Measurements from ENCODE around the gene CFAP161.

CFAP161 gene

GRCh38 chr15:81098349-81098748, 35.7 kb upstream of the CFAP161 start:
- Mint-ChIP-seq H3K9me3 (ENCODE audit: low read depth) (no peaks in the 10 kb centered on the region), H3K4me1 (ENCODE audit: low read depth) (peaks cover 9% of the 10 kb centered on the region), H3K27ac (no peak overlapping the region), H3K27me3 (peaks cover 21% of the 10 kb centered on the region), H3K36me3 (no peaks in the 10 kb centered on the region), H3K4me3 (no peak overlapping the region)

DNA sequence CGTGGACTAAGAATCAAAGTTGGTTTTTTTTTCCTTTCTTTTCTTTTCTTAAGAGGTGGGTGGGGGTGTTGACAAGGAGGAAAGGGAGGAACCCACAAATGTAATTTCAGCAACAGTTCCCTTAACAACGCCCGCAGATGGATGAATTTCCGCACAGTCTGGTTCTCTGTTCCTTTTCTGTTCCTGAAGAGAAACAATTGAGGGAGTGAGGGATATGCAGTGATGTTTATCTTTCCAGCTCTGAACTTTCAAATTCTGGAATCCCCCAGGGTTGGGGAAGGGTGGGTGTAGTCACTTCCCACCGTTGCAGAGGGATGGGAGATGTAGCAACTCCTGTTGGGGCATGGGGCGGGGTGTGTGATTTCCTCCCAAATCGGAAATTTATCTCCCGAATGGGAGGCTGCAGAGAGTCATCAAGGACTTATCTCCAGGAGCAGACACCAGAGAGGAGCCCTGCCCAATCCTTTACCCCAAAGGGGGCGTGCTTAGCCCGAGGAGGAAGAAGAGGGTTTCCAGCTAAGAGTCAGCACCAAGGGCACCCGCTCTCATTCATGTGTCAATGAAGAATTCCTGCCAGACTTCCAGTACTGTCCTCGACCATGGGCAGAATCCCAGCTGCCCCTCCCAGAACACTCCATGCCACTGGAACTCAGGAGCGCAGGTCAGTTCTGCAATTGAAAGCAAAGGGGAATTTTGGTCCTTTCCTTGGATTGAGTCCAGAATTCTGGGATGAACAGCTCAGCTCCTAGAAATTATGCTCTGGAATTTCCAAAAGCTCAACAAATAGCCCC, 35.0 kb upstream of the CFAP161 start:
- H3K27ac Mint-ChIP-seq, result no peak overlapping the region
- no peaks in the 10 kb centered on the region for H3K36me3 Mint-ChIP-seq
- peaks cover 17% of the 10 kb centered on the region for H3K27me3 Mint-ChIP-seq
- H3K4me1 Mint-ChIP-seq (ENCODE audit: low read depth), result peaks cover 9% of the 10 kb centered on the region
- H3K9me3 Mint-ChIP-seq (ENCODE audit: low read depth), result no peaks in the 10 kb centered on the region
- H3K4me3 Mint-ChIP-seq, result no peak overlapping the region

DNA sequence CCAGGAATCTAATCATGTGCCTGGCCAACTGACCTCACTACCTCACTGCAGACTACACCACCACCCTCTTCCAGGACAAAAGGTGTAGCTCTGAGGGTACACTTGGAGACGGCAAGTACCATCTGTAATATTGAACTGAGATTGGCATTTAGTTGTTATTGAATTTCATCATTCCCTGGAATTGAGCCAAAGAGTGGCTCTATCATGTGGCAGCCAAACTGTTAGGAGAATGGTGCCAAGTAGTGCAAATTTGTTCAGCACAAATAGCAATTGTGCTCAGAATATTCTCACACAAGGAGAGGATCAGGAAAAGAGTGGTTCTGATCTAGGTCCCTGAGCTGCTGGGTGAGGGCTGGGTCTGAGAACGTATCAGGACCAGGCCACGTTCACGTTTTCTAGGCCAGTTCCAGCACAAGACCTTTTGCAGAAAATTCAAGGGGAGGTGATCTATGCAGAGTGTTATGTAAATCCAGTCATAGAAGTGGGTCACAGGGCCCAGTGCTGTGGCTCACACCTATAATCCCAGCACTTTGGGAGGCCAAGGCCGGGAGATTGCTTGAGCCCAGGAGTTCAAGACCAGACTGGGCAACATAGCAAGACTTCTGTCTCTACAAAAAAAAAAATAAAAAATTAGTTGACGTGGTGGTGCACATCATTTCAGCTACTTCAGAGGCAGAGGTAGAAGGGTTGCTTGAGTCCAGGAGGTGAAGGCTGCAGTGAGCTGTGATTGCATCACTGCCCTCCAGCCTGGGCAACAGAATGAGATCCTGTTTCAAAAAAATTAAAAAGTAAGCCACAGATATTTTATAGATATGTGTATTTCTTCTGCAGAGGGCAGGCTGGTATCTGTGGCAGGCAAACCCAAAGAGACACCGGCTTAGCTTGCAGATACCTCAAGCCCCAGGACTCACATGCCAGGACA, 31.9 kb upstream of the CFAP161 start:
- H3K27ac Mint-ChIP-seq, result no peak overlapping the region
- H3K27me3 Mint-ChIP-seq, result peaks cover 9% of the 10 kb centered on the region
- H3K36me3 Mint-ChIP-seq, result no peaks in the 10 kb centered on the region
- H3K4me1 Mint-ChIP-seq (ENCODE audit: low read depth), result peaks cover 9% of the 10 kb centered on the region
- no peaks in the 10 kb centered on the region for H3K9me3 Mint-ChIP-seq (ENCODE audit: low read depth)
- no peak overlapping the region for H3K4me3 Mint-ChIP-seq

DNA sequence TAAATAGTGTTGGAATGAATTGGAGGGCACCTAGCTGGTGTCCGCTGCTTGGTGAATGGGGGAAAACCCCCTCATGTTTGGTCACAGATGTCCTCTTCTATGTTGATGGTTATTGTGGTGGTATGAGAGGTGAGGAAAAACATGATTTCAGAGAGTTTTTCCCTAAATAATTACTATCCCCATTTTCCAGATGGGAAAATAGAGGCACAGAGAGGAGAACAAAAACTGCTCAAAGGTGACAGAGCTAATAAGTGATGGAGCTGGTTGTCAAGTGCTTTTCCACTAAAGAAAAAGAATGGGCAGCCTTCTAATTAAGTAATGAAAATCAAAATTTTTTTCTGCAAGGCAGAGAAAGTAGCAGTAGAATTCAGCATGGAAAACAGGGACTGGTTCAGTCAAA, 30.2 kb upstream of the CFAP161 start:
- Mint-ChIP-seq H3K27me3 (peaks cover 3% of the 10 kb centered on the region), H3K9me3 (ENCODE audit: low read depth) (no peaks in the 10 kb centered on the region), H3K4me1 (ENCODE audit: low read depth) (peaks cover 6% of the 10 kb centered on the region), H3K4me3 (no peak overlapping the region), H3K36me3 (no peaks in the 10 kb centered on the region), H3K27ac (no peak overlapping the region)

- no peaks in the 10 kb centered on the region for H3K36me3 Mint-ChIP-seq
- no peaks in the 10 kb centered on the region for H3K9me3 Mint-ChIP-seq (ENCODE audit: low read depth)
- peaks cover 2% of the 10 kb centered on the region for H3K27me3 Mint-ChIP-seq
- H3K27ac Mint-ChIP-seq, result no peak overlapping the region
- H3K4me3 Mint-ChIP-seq, result no peak overlapping the region
- H3K4me1 Mint-ChIP-seq (ENCODE audit: low read depth), result no peaks in the 10 kb centered on the region
Observed at GRCh38 chr15:81105545-81105944, 28.5 kb upstream of the CFAP161 start.

DNA sequence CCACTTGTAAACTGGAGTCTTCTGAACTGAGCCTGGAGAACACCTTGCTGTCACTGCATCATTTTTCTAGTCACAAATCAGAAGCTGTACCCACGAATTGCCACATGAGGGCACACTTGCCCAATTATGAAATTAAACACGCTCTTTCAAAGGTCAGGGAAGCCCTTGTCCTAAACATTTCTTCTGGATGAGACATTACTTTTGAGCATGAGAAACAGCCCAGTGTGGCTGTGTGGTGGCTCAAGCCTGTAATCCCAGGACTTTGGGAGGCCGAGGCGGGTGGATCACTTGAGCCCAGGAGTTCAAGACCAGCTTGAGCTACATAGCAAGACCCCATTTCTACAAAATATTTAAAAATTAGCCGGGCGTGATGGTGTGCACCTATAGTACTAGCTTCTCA, 27.5 kb upstream of the CFAP161 start:
- no peak overlapping the region for H3K4me3 Mint-ChIP-seq
- no peaks in the 10 kb centered on the region for H3K9me3 Mint-ChIP-seq (ENCODE audit: low read depth)
- H3K27me3 Mint-ChIP-seq, result no peaks in the 10 kb centered on the region
- H3K27ac Mint-ChIP-seq, result no peak overlapping the region
- H3K4me1 Mint-ChIP-seq (ENCODE audit: low read depth), result no peaks in the 10 kb centered on the region
- no peaks in the 10 kb centered on the region for H3K36me3 Mint-ChIP-seq

DNA sequence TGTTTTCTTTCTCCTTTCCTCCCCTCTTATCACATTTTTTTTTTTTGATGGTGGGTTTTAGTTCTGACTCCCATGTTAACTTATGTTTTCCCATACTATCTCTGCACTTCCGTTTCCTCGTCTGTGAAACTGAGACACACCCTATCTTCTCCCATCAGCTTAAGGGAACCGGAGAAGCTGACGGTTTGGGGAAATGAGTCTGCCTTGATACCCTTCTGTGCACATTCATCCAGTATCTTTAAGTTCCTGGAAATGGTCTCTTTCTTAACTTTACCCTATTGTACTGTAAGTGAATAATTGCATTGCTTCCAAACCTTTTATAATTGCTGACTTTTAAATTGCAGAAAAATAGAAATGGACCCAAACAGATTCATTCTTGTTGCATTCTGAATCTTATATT, 26.2 kb upstream of the CFAP161 start:
- H3K9me3 Mint-ChIP-seq (ENCODE audit: low read depth), result no peaks in the 10 kb centered on the region
- no peaks in the 10 kb centered on the region for H3K27me3 Mint-ChIP-seq
- H3K27ac Mint-ChIP-seq, result no peak overlapping the region
- no peak overlapping the region for H3K4me3 Mint-ChIP-seq
- no peaks in the 10 kb centered on the region for H3K36me3 Mint-ChIP-seq
- no peaks in the 10 kb centered on the region for H3K4me1 Mint-ChIP-seq (ENCODE audit: low read depth)

DNA sequence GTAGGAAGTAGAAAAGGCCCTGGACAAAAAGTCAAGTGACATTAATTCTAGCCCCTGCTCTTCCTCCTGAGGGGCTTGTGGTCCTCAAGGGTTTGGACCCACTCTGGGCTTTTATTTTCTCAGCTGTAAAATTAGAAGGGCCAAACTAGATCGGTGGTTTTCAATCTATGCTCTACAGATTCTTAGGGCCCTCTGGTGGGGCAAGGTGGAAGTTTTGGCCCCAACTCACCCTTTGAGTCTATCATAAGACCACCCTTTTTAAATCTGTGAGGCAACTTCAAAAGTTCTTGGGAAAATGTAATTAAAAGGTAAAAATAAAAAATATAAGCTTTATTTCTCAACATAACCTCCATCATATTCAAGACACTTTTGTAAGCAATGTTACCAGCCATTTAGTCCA, 25.6 kb upstream of the CFAP161 start:
- no peaks in the 10 kb centered on the region for H3K36me3 Mint-ChIP-seq
- H3K4me1 Mint-ChIP-seq (ENCODE audit: low read depth), result no peaks in the 10 kb centered on the region
- no peak overlapping the region for H3K4me3 Mint-ChIP-seq
- H3K9me3 Mint-ChIP-seq (ENCODE audit: low read depth), result no peaks in the 10 kb centered on the region
- H3K27ac Mint-ChIP-seq, result no peak overlapping the region
- H3K27me3 Mint-ChIP-seq, result no peaks in the 10 kb centered on the region

GRCh38 chr15:81111018-81111417, 23.1 kb upstream of the CFAP161 start:
- no peaks in the 10 kb centered on the region for H3K9me3 Mint-ChIP-seq (ENCODE audit: low read depth)
- H3K4me1 Mint-ChIP-seq (ENCODE audit: low read depth), result no peaks in the 10 kb centered on the region
- no peak overlapping the region for H3K27ac Mint-ChIP-seq
- H3K36me3 Mint-ChIP-seq, result no peaks in the 10 kb centered on the region
- H3K4me3 Mint-ChIP-seq, result no peak overlapping the region
- peaks cover 5% of the 10 kb centered on the region for H3K27me3 Mint-ChIP-seq

DNA sequence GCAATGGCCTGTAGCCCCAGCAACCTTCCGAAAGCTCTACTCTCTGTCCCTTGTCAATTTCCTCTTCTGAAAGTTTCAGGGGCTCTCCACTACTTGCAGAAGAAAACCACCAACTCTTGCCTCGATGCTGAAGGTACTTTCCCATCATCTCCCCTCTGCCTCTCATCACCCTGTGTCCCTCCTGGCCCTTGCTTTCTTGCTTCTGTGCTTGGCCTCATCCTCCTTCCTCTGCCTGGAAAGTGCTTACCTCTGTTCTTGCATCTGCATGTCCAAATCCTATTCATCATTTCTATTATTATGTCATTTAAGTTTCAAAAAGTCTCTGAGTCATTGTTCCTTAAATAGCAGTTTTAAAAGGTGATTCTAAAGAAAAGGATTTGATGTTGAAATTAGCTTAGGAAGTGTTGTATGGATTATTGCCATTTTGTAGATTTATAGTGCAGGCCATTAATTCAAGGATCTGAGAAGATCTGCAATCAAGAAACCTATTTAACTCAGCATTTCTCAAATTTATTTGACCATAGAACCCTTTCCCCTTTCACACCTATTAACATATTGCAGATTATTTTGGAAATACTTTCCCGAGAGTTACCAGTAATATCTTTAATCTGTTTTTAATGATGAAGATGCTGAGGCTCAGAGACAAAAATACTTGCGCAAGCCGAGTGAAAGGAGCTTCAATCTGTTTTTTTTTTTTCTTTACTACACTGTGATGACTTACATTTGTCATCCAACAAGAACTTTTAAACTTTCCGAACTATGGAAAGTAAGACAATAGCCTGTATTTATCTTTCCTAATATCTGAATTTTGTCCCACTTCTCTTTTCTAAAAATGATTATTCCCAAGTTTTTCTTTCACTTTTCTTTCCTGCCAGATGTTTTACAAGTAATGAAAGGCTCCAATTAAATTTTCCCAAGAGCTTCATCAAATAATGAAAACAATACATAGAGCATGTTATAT, 22.3 kb upstream of the CFAP161 start:
- Mint-ChIP-seq H3K4me1 (ENCODE audit: low read depth) (no peaks in the 10 kb centered on the region), H3K36me3 (no peaks in the 10 kb centered on the region), H3K9me3 (ENCODE audit: low read depth) (no peaks in the 10 kb centered on the region), H3K4me3 (no peak overlapping the region), H3K27ac (no peak overlapping the region), H3K27me3 (peaks cover 9% of the 10 kb centered on the region)

- Mint-ChIP-seq H3K27ac (no peak overlapping the region), H3K4me3 (no peak overlapping the region), H3K27me3 (peaks cover 17% of the 10 kb centered on the region), H3K4me1 (ENCODE audit: low read depth) (peaks cover 2% of the 10 kb centered on the region), H3K9me3 (ENCODE audit: low read depth) (no peaks in the 10 kb centered on the region), H3K36me3 (no peaks in the 10 kb centered on the region)
Observed at GRCh38 chr15:81113204-81113657, 20.8 kb upstream of the CFAP161 start.

GRCh38 chr15:81113861-81114291, 20.2 kb upstream of the CFAP161 start:
- Mint-ChIP-seq H3K4me3 (no peak overlapping the region), H3K27me3 (peaks cover 17% of the 10 kb centered on the region)

GRCh38 chr15:81115054-81115939, 18.8 kb upstream of the CFAP161 start:
- no peak overlapping the region for H3K4me3 Mint-ChIP-seq
- H3K27ac Mint-ChIP-seq, result no peak overlapping the region
- peaks cover 17% of the 10 kb centered on the region for H3K27me3 Mint-ChIP-seq
- peaks cover 2% of the 10 kb centered on the region for H3K4me1 Mint-ChIP-seq (ENCODE audit: low read depth)
- no peaks in the 10 kb centered on the region for H3K9me3 Mint-ChIP-seq (ENCODE audit: low read depth)
- H3K36me3 Mint-ChIP-seq, result no peaks in the 10 kb centered on the region

More at GRCh38 chr15:81113861-81114291, 20.2 kb upstream of the CFAP161 start:
- no peaks in the 10 kb centered on the region for H3K9me3 Mint-ChIP-seq (ENCODE audit: low read depth)
- H3K36me3 Mint-ChIP-seq, result no peaks in the 10 kb centered on the region
- H3K27ac Mint-ChIP-seq, result no peak overlapping the region
- peaks cover 2% of the 10 kb centered on the region for H3K4me1 Mint-ChIP-seq (ENCODE audit: low read depth)

GRCh38 chr15:81117136-81117535, 16.9 kb upstream of the CFAP161 start:
- Mint-ChIP-seq H3K4me1 (ENCODE audit: low read depth) (peaks cover 2% of the 10 kb centered on the region), H3K27ac (no peak overlapping the region), H3K9me3 (ENCODE audit: low read depth) (no peaks in the 10 kb centered on the region), H3K36me3 (no peaks in the 10 kb centered on the region), H3K27me3 (peaks cover 17% of the 10 kb centered on the region), H3K4me3 (no peak overlapping the region)
